ENCODE results near the gene SLC12A8. TPM values are rescaled to one million over a fixed set of nuclear protein-coding genes. Genes with fewer than 3 reads are reported as not detected.

SLC12A8 gene
- total and polyA plus RNA-seq, 9 of the 15 experiments (the other 6 are each of a cell fraction or from before 2014, with no cell fraction given): 0.04 to 0.33 (median 0.09) TPM; not detected in 4

- H3K27ac ChIP-seq (ENCODE audit: extremely low read depth, low read depth, low read length): no peak overlapping the region
- no peaks in the 10 kb centered on the region for H3K79me2 ChIP-seq (ENCODE audit: control insufficient read depth, insufficient read depth, low read length)
- TF ChIP-seq ZNF398 (CRISPR knock-in tag; IDR thresholded peaks at IDR 0.05): no peak
- TF ChIP-seq MYC (IDR thresholded peaks at IDR 0.05; ENCODE audit: low read depth, low read length): no peak
- no peak for TF ChIP-seq MYC (CRISPR knock-in tag; IDR thresholded peaks at IDR 0.05; ENCODE audit: borderline replicate concordance, low read depth)
- TF ChIP-seq RBM25 (IDR thresholded peaks at IDR 0.05; ENCODE audit: low read depth, low read length, severe bottlenecking): no peak
- no peak for TF ChIP-seq MCM2 (IDR thresholded peaks at IDR 0.05; ENCODE audit: low read depth)
- TF ChIP-seq ZNF316 (IDR thresholded peaks at IDR 0.05): peak; percentile 39; the same call in 1 of the 2 replicates
- TF ChIP-seq RFX5 (IDR thresholded peaks at IDR 0.05; ENCODE audit: low read depth, low read length): no peak
- no peak for TF ChIP-seq RBFOX2 (IDR thresholded peaks at IDR 0.05; ENCODE audit: low read depth, low read length)
- TF ChIP-seq FOXJ3 (CRISPR knock-in tag; IDR thresholded peaks at IDR 0.05): no peak
- no peak for TF ChIP-seq EWSR1 (IDR thresholded peaks at IDR 0.05; ENCODE audit: borderline replicate concordance, low read depth, partially characterized antibody)
- TF ChIP-seq CBX2 (IDR thresholded peaks at IDR 0.05; ENCODE audit: insufficient read depth, low read length, poor library complexity, severe bottlenecking): no peak
- TF ChIP-seq DMBX1 (CRISPR knock-in tag; IDR thresholded peaks at IDR 0.05; ENCODE audit: borderline replicate concordance): no peak
- TF ChIP-seq CBX1 (IDR thresholded peaks at IDR 0.05; ENCODE audit: low read depth): no peak
- TF ChIP-seq MAFK (IDR thresholded peaks at IDR 0.05; ENCODE audit: low read length): peak; percentile 20; the same call in 1 of the 2 replicates
- no peak for TF ChIP-seq ZNF444 (CRISPR knock-in tag; IDR thresholded peaks at IDR 0.05)
- H3K4me2 ChIP-seq (ENCODE audit: insufficient read depth, low read length): no peak overlapping the region
- intact Hi-C loops (cut with micrococcal nuclease) (no loop called here), in situ Hi-C loops (cut with MboI) (no loop called here)
- WGBS (ENCODE audit: insufficient coverage, low coverage, missing lambda C conversion rate): 86% methylated on average over 1 of the region's 1 CpG
- DNase-seq (ENCODE audit: extremely low read depth in 1 of 4, low spot score in 3 of 4) (no peak), FAIRE-seq (no peak), ATAC-seq (no peak)
- H4K20me1 ChIP-seq (replicated peaks; ENCODE audit: control insufficient read depth, insufficient read depth, low read length): no peaks in the 10 kb centered on the region
- H3K4me1 ChIP-seq (replicated peaks in 1 of 2; ENCODE audit: control insufficient read depth in 2 of 2, insufficient read depth in 2 of 2, low read length in 2 of 2): no peaks in the 10 kb centered on the region
- H3K9me1 ChIP-seq (ENCODE audit: control insufficient read depth, insufficient read depth, low read length): no peaks in the 10 kb centered on the region
- no peaks in the 10 kb centered on the region for H3K9me3 ChIP-seq (replicated peaks; ENCODE audit: control insufficient read depth, insufficient read depth, low read depth, low read length)
- no peak overlapping the region for H2AFZ ChIP-seq (ENCODE audit: low read depth, low read length)
- no peak overlapping the region for H3K9ac ChIP-seq (ENCODE audit: insufficient read depth in 1 of 2, low read depth in 2 of 2, low read length in 2 of 2)
- BruUV-seq (replicated peaks): no TSS peak
- ChIA-PET CTCF (ENCODE audit: low intra/inter-chr PET ratio) (no interaction called here), POLR2A (no interaction called here)
- no peak overlapping the region for H3K4me3 ChIP-seq
- no peaks in the 10 kb centered on the region for H3K27me3 ChIP-seq (ENCODE audit: control insufficient read depth in 2 of 2, insufficient read depth in 2 of 2, low read length in 2 of 2)
- H3K36me3 ChIP-seq (ENCODE audit: control insufficient read depth, insufficient read depth, low read length): no peaks in the 10 kb centered on the region
Observed at GRCh38 chr3:125246237-125246636, 33.7 kb upstream of the SLC12A8 start.
